HCT116 (cell line): Measurements from ENCODE around the gene RGS8. TPM values are rescaled to one million over a fixed set of nuclear protein-coding genes. Genes with fewer than 3 reads are reported as not detected.

Experiments used
- ATAC-seq: fragments of 200-7000 bp; cut with Tn5 transposase; 2 replicates; pipeline ENCODE4 v1.9.1; 2020; ENCODE audit warnings: mild to moderate bottlenecking, moderate library complexity
- BruUV-seq: library from RNA; stranded (reverse); fragments of 400-500 nt; replicated peaks from 2 replicates; lab custom pipeline; 2021; lab: Mats Ljungman, UMichigan
- CTCF ChIA-PET: fragments of 300-600 bp; sonication (Branson Sonifier 250); formaldehyde crosslinking; loops from one replicate; lab custom pipeline; 2021; ENCODE audit warnings: antibody characterized with exemption; lab: Charles Lee
- POLR2A ChIA-PET: fragments of 300-600, 350-600 bp; sonication (Branson Sonifier 250); formaldehyde crosslinking; loops from one replicate; lab custom pipeline; 2021; ENCODE audit warnings: antibody characterized with exemption; lab: Charles Lee
- RAD21 ChIA-PET, 2 experiments: fragments of 300-600 bp; sonication (Branson Sonifier 250); formaldehyde crosslinking; loops; one replicate each; lab custom pipeline; 2023; ENCODE audit warnings: low total read pairs in 2 of 2; ENCODE audit not compliant: uncharacterized antibody in 2 of 2, unreplicated experiment in 2 of 2, low non-redundant PET in 1 of 2; lab: Charles Lee
- DNase-seq: peaks from one replicate; pipeline ENCODE4 v3.0.0-alpha.2; 2010; ENCODE audit warnings: low read depth, low spot score
- H2AFZ ChIP-seq: fragments of 200-600 bp; shearing (Covaris generic), sonication (generic); 2 replicates; pipeline ENCODE4 v1.6.1; 2017; ENCODE audit warnings: low read depth, mixed run types, mixed read lengths, antibody characterized with exemption, low read length; ENCODE audit not compliant: poor library complexity, severe bottlenecking
- H3K27ac ChIP-seq: 2 replicates; pipeline ENCODE4 v1.5.1; 2012; ENCODE audit warnings: low read depth, low read length
- H3K27me3 ChIP-seq: fragments of 200-600 bp; sonication (generic); 2 replicates; pipeline ENCODE4 v1.6.1; 2016; ENCODE audit warnings: mixed run types, low read length, mixed read lengths; ENCODE audit not compliant: insufficient read depth
- H3K36me3 ChIP-seq, 2 experiments: fragments of 200-500 bp in 1 of 2; fragments of 200-600 bp in 1 of 2; sonication (Bioruptor generic) in 1 of 2; sonication (generic) in 1 of 2; 2 replicates each; pipeline versions ENCODE4 v1.5.1 to v1.6.1; 2014 to 2016; ENCODE audit warnings: low read length in 2 of 2, inconsistent platforms in 1 of 2, mixed read lengths in 1 of 2, mixed run types in 1 of 2; ENCODE audit not compliant: insufficient read depth in 2 of 2, control insufficient read depth in 1 of 2
- H3K4me1 ChIP-seq, 2 experiments: fragments of 200-600 bp in 1 of 2; sonication (generic) in 1 of 2; 2 replicates each; pipeline versions ENCODE4 v1.5.1 to v1.6.1; 2012 to 2017; ENCODE audit warnings: low read length in 2 of 2, inconsistent platforms in 1 of 2, mild to moderate bottlenecking in 1 of 2, mixed read lengths in 1 of 2, mixed run types in 1 of 2, moderate library complexity in 1 of 2; ENCODE audit not compliant: insufficient read depth in 2 of 2, control insufficient read depth in 1 of 2
- H3K4me2 ChIP-seq: fragments of 200-600 bp; sonication (generic); 2 replicates; pipeline ENCODE4 v1.6.1; 2017; ENCODE audit warnings: mixed run types, low read length, mixed read lengths
- H3K4me3 ChIP-seq, 2 experiments: fragments of 200-600 bp in 1 of 2; sonication (generic) in 1 of 2; replicated peaks in 1 of 2; 2 replicates each; pipeline ENCODE4 v1.5.1; 2011 to 2016; ENCODE audit warnings: low read length in 2 of 2, control low read depth in 1 of 2, low read depth in 1 of 2, mild to moderate bottlenecking in 1 of 2, mixed read lengths in 1 of 2, mixed run types in 1 of 2
- H3K79me2 ChIP-seq: fragments of 200-600 bp; sonication (generic); 2 replicates; pipeline ENCODE4 v1.6.1; 2017; ENCODE audit warnings: mild to moderate bottlenecking, mixed run types, low read length, moderate library complexity, mixed read lengths; ENCODE audit not compliant: insufficient read depth
- H3K9ac ChIP-seq: fragments of 200-600 bp; sonication (generic); 2 replicates; pipeline ENCODE4 v1.6.1; 2016; ENCODE audit warnings: low read length, mixed read lengths
- H3K9me2 ChIP-seq: fragments of 200-600 bp; sonication (generic), shearing (Covaris generic); 2 replicates; pipeline ENCODE4 v1.6.1; 2017; ENCODE audit warnings: mixed run types, mild to moderate bottlenecking, moderate library complexity; ENCODE audit not compliant: insufficient read depth
- H3K9me3 ChIP-seq, 2 experiments: fragments of 200-500 bp in 1 of 2; fragments of 200-600 bp in 1 of 2; sonication (Bioruptor generic) in 1 of 2; sonication (generic) in 1 of 2; 2 replicates each; pipeline ENCODE4 v1.6.1; 2014 to 2017; ENCODE audit warnings: low read length in 2 of 2, mixed read lengths in 2 of 2, inconsistent platforms in 1 of 2, low read depth in 1 of 2, mild to moderate bottlenecking in 1 of 2, mixed run types in 1 of 2, moderate library complexity in 1 of 2; ENCODE audit not compliant: control insufficient read depth in 1 of 2, insufficient read depth in 1 of 2
- H4K20me1 ChIP-seq: fragments of 200-600 bp; sonication (generic), shearing (Covaris generic); 2 replicates; pipeline ENCODE4 v1.6.1; 2017; ENCODE audit warnings: mixed run types, mild to moderate bottlenecking, moderate library complexity; ENCODE audit not compliant: insufficient read depth
- CEBPB ChIP-seq: IDR thresholded peaks from 2 replicates; pipeline ENCODE4 v1.6.1; 2012; ENCODE audit warnings: low read depth
- EGR1 ChIP-seq: IDR thresholded peaks from 2 replicates; pipeline ENCODE4 v1.6.1; 2012; ENCODE audit warnings: low read depth
- EZH2 ChIP-seq: fragments of 200-600 bp; sonication (generic); IDR thresholded peaks from 2 replicates; pipeline ENCODE4 v1.6.1; 2017; ENCODE audit warnings: antibody characterized with exemption, mixed run types
- EZH2phosphoT487 ChIP-seq: fragments of 200-600 bp; IDR thresholded peaks from 2 replicates; pipeline ENCODE4 v1.6.1; 2018; ENCODE audit warnings: antibody characterized with exemption, borderline replicate concordance
- JUND ChIP-seq: IDR thresholded peaks from 2 replicates; pipeline ENCODE4 v1.6.1; 2012
- POLR2A ChIP-seq: IDR thresholded peaks from 2 replicates; pipeline ENCODE4 v1.7.0; 2011; ENCODE audit warnings: borderline replicate concordance; ENCODE audit not compliant: insufficient read depth, insufficient read length; ENCODE audit errors: extremely low read depth
- RAD21 ChIP-seq: IDR thresholded peaks from 2 replicates; pipeline ENCODE4 v1.6.1; 2012; ENCODE audit warnings: low read depth, mild to moderate bottlenecking
- SIN3A ChIP-seq: IDR thresholded peaks from 2 replicates; pipeline ENCODE4 v1.6.1; 2012; ENCODE audit warnings: low read depth
- SP1 ChIP-seq: IDR thresholded peaks from 2 replicates; pipeline ENCODE4 v1.6.1; 2012; ENCODE audit warnings: low read depth
- SRF ChIP-seq: IDR thresholded peaks from 2 replicates; pipeline ENCODE4 v1.6.1; 2012; ENCODE audit warnings: low read depth
- TCF7L2 ChIP-seq: IDR thresholded peaks from 2 replicates; pipeline ENCODE4 v1.7.0; 2011; ENCODE audit warnings: borderline replicate concordance, inconsistent platforms; ENCODE audit not compliant: insufficient read depth, insufficient read length; ENCODE audit errors: extremely low read depth
- YY1 ChIP-seq: IDR thresholded peaks from 2 replicates; pipeline ENCODE4 v1.6.1; 2011; ENCODE audit warnings: low read length, low read depth, moderate library complexity, mild to moderate bottlenecking; ENCODE audit not compliant: insufficient replicate concordance; ENCODE audit errors: extremely low read depth
- ZBTB33 ChIP-seq: IDR thresholded peaks from 2 replicates; pipeline ENCODE4 v1.6.1; 2011; ENCODE audit warnings: mild to moderate bottlenecking, low read length, moderate library complexity; ENCODE audit not compliant: insufficient replicate concordance; ENCODE audit errors: extremely low read depth
- intact Hi-C: fragments of 100-400 bp; cut with micrococcal nuclease; formaldehyde crosslinking; loops from 2 replicates; pipeline ENCODE4 v1.10.0; 2022
- total RNA-seq: library from RNA; stranded (reverse); gene quantifications from one replicate; pipeline ENCODE4 v1.2.1, GENCODE V29; 2021; ENCODE audit not compliant: unreplicated experiment

Gene RGS8
- total RNA-seq, 1 experiment from 2014 or later = not detected

DNA sequence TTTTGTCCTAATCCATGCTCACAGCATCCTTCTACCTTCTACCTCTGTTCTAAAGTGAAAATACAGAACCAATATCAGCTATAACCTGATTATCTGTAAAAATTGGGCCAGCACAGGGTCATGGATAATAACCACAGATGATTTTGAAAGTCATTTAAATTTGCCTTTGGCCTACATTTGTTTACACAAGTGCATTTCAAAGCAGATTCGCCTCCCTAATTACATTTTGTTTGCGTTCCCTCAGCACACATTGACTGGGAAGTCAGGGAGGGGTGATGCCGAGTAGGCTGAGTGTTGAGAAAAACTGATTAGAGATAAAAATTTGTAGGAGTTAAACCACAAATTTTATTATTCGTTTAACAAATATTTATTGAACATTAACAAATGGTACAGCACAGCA lies 19.2 kb upstream of the RGS8 start (continued):
- no peak for TF ChIP-seq ZBTB33
- no peak for TF ChIP-seq SIN3A
- no peak for TF ChIP-seq POLR2A
- no peak for TF ChIP-seq EZH2phosphoT487
- TF ChIP-seq CEBPB = no peak
- TF ChIP-seq EZH2 = no peak
- TF ChIP-seq RAD21 = no peak
- no peak for TF ChIP-seq TCF7L2
- TF ChIP-seq EGR1 = no peak

GRCh38 chr1:182702826-182703524 lies 18.6 kb upstream of the RGS8 start:
- Histone ChIP-seq H3K4me3 (no peak overlapping the region), H2AFZ (no peak overlapping the region), H3K9ac (no peak overlapping the region), H3K79me2 (no peaks in the 10 kb centered on the region)
- POLR2A ChIA-PET = no interaction called here
- RAD21 ChIA-PET = no interaction called here
- DNase-seq = no peak
- no TSS peak for BruUV-seq
- no peak for TF ChIP-seq JUND
- TF ChIP-seq SP1 = no peak
- no peak for TF ChIP-seq YY1
- TF ChIP-seq SRF = no peak
- TF ChIP-seq, all 23 proteins: peak for 0
- H3K9me3 ChIP-seq = no peaks in the 10 kb centered on the region
- no peak overlapping the region for H3K4me2 ChIP-seq
- ATAC-seq = no peak
- no peaks in the 10 kb centered on the region for H3K36me3 ChIP-seq
- no peaks in the 10 kb centered on the region for H3K4me1 ChIP-seq
- no peaks in the 10 kb centered on the region for H3K27me3 ChIP-seq
- CTCF ChIA-PET = no interaction called here
- H3K9me2 ChIP-seq = no peaks in the 10 kb centered on the region
- no peaks in the 10 kb centered on the region for H4K20me1 ChIP-seq
- no peak overlapping the region for H3K27ac ChIP-seq
- intact Hi-C loops = no loop called here
